Uterus (tissue), 2 donors: ENCODE results near the gene BCAN.

Experiments
- CTCF ChIP-seq, 4 experiments: fragments of 200-600 bp in 2 of 4; fragments of 450-650 bp in 2 of 4; sonication (generic) in 2 of 4; IDR thresholded peaks; one replicate each; pipeline ENCODE4 v1.5.1; 2016 to 2019; ENCODE audit warnings: antibody characterized with exemption in 4 of 4, mild to moderate bottlenecking in 2 of 4, moderate library complexity in 1 of 4
- POLR2A ChIP-seq, 2 donors: fragments of 450-650 bp; IDR thresholded peaks; one replicate each; pipeline ENCODE4 v1.6.1; 2016; ENCODE audit warnings: antibody characterized with exemption in 2 of 2, mild to moderate bottlenecking in 1 of 2, moderate library complexity in 1 of 2

- TF ChIP-seq CTCF (IDR thresholded peaks at IDR 0.05) (no peak), POLR2A (IDR thresholded peaks at IDR 0.05) (no peak)
These were observed 49.9 kb downstream of the BCAN start for GRCh38 chr1:156691665-156692440.
